Dedifferentiated amniotic fluid mesenchymal stem cell (primary cell): ENCODE results near the gene IL36G.

ENCODE experiments used
- DNase-seq: peaks from one replicate; pipeline ENCODE4 v3.0.0-alpha.2; 2016; ENCODE audit errors: extremely low spot score

The IL36G gene

GRCh38 chr2:112972423-112973086, 5.3 kb upstream of the IL36G start:
- no peak for DNase-seq

GRCh38 chr2:112973156-112973555, 4.7 kb upstream of the IL36G start:
- DNase-seq = no peak

GRCh38 chr2:112979731-112980130, 1.9 kb downstream of the IL36G start:
- DNase-seq = no peak

- DNase-seq = no peak
These were observed 2.7 kb downstream of the IL36G start for GRCh38 chr2:112980537-112980936.

- no peak for DNase-seq
These were observed 7.3 kb downstream of the IL36G start for GRCh38 chr2:112985090-112985489.

GRCh38 chr2:112989611-112990010, 11.8 kb downstream of the IL36G start:
- DNase-seq = no peak

GRCh38 chr2:112993831-112994230, 16.0 kb downstream of the IL36G start:
- no peak for DNase-seq

GRCh38 chr2:112994648-112995047, 16.8 kb downstream of the IL36G start:
- no peak for DNase-seq

- no peak for DNase-seq
These were observed 17.6 kb downstream of the IL36G start for GRCh38 chr2:112995346-112995920.

GRCh38 chr2:112996635-112997034, 18.8 kb downstream of the IL36G start:
- no peak for DNase-seq

- DNase-seq = no peak
These were observed 19.3 kb downstream of the IL36G start for GRCh38 chr2:112997151-112997550.

- no peak for DNase-seq
These were observed 22.6 kb downstream of the IL36G start for GRCh38 chr2:113000436-113000835.

- DNase-seq = no peak
These were observed 24.9 kb downstream of the IL36G start for GRCh38 chr2:113002677-113003076.

- no peak for DNase-seq
These were observed 27.3 kb downstream of the IL36G start, which contains the start of gene IL36A for GRCh38 chr2:113005030-113005509. Gene IL36A (plus strand): TSS chr2:113005459. CDS start chr2:113005872, 413 bp downstream.

GRCh38 chr2:113007250-113007649, 29.4 kb downstream of the IL36G start:
- no peak for DNase-seq

GRCh38 chr2:113009622-113010021, 31.8 kb downstream of the IL36G start:
- no peak for DNase-seq

- DNase-seq = no peak
These were observed 32.3 kb downstream of the IL36G start for GRCh38 chr2:113010088-113010487.

GRCh38 chr2:113011108-113011507, 33.3 kb downstream of the IL36G start:
- DNase-seq = no peak

GRCh38 chr2:113012436-113013335, 34.9 kb downstream of the IL36G start:
- DNase-seq = no peak

GRCh38 chr2:113013336-113013661, 35.5 kb downstream of the IL36G start:
- DNase-seq = no peak

- no peak for DNase-seq
These were observed 36.3 kb downstream of the IL36G start for GRCh38 chr2:113014067-113014466.

GRCh38 chr2:113015042-113015441, 37.2 kb downstream of the IL36G start:
- no peak for DNase-seq

- DNase-seq = no peak
These were observed 37.8 kb downstream of the IL36G start for GRCh38 chr2:113015655-113016054.
